ENCODE data around the gene RAP1GAP2.

Gene RAP1GAP2

DNA sequence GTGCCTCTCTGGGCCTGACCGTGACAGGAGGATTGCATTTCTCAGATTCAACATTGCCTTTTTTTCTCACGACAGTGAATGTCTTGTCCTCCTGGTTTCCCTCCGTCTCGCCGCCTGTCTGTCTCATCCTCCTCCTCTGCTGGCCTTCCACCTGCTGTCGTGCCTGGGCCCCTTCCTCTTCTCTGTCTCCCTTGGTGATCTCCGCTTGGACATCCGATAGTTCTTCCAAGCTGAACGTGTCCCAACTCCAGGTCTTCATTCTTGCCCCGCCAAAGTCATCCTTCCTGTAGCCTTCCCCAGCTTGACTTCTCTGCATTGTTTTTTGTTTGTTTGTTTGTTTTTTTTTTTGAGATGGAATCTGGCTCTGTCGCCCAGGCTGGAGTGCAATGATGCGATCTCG is 79.4 kb downstream of the RAP1GAP2 start:
- Histone ChIP-seq H3K36me3 (ENCODE audit: insufficient read depth, low read length) (no peaks in the 10 kb centered on the region), H3K4me3 (ENCODE audit: low read depth, low read length, poor library complexity, severe bottlenecking) (no peak overlapping the region), H3K27me3 (ENCODE audit: insufficient read depth, low read length) (peaks cover 5% of the 10 kb centered on the region; the same call in 1 of the 2 replicates), H2AFZ (ENCODE audit: low read length) (no peak overlapping the region), H3K79me2 (ENCODE audit: insufficient read depth, low read length) (no peaks in the 10 kb centered on the region), H3K9ac (ENCODE audit: low read length) (no peak overlapping the region), H3K27ac (ENCODE audit: low read depth, low read length, poor library complexity, severe bottlenecking) (no peak overlapping the region), H3K9me2 (ENCODE audit: low read depth, low read length) (no peaks in the 10 kb centered on the region), H3F3A (ENCODE audit: insufficient read depth, low read length) (no peaks in the 10 kb centered on the region), H4K20me1 (ENCODE audit: insufficient read depth, low read length) (no peaks in the 10 kb centered on the region), H3K4me2 (ENCODE audit: low read length) (no peak overlapping the region), H3K4me1 (ENCODE audit: insufficient read depth, low read length, severe bottlenecking) (no peaks in the 10 kb centered on the region), H3K9me3 (ENCODE audit: low read length) (no peaks in the 10 kb centered on the region)
- TF ChIP-seq EZH2 (IDR thresholded peaks at IDR 0.05; ENCODE audit: borderline replicate concordance, low read length): no peak
- TF ChIP-seq, protein P1, sequence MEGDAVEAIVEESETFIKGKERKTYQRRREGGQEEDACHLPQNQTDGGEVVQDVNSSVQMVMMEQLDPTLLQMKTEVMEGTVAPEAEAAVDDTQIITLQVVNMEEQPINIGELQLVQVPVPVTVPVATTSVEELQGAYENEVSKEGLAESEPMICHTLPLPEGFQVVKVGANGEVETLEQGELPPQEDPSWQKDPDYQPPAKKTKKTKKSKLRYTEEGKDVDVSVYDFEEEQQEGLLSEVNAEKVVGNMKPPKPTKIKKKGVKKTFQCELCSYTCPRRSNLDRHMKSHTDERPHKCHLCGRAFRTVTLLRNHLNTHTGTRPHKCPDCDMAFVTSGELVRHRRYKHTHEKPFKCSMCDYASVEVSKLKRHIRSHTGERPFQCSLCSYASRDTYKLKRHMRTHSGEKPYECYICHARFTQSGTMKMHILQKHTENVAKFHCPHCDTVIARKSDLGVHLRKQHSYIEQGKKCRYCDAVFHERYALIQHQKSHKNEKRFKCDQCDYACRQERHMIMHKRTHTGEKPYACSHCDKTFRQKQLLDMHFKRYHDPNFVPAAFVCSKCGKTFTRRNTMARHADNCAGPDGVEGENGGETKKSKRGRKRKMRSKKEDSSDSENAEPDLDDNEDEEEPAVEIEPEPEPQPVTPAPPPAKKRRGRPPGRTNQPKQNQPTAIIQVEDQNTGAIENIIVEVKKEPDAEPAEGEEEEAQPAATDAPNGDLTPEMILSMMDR (IDR thresholded peaks at IDR 0.05; ENCODE audit: low read length): no peak

DNA sequence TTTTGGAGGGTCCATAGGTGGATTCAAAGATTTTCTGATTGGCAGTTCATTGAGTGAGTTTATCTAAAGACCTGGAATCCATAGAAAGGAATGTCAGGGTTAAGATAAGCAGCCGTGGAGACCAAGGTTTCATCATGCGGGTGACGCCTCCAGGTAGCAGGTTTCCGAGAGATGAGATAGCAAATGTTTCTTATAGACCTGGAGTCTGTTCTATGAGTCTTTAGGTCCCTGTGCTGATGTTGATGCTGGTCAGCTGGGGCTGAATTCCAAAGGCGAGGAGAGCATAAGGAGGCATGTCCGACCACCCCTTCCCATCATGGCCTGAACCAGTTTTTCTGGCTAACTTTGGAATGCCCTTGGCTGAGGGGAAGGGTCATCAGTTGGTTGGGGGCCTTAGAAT is 80.2 kb downstream of the RAP1GAP2 start:
- no peak overlapping the region for H2AFZ ChIP-seq (ENCODE audit: low read length)
- H3K27me3 ChIP-seq (ENCODE audit: insufficient read depth, low read length): peaks cover 5% of the 10 kb centered on the region; the same call in 1 of the 2 replicates
- H3F3A ChIP-seq (ENCODE audit: insufficient read depth, low read length): no peaks in the 10 kb centered on the region
- H3K27ac ChIP-seq (ENCODE audit: low read depth, low read length, poor library complexity, severe bottlenecking): no peak overlapping the region
- H4K20me1 ChIP-seq (ENCODE audit: insufficient read depth, low read length): no peaks in the 10 kb centered on the region
- H3K4me1 ChIP-seq (ENCODE audit: insufficient read depth, low read length, severe bottlenecking): no peaks in the 10 kb centered on the region
- H3K4me2 ChIP-seq (ENCODE audit: low read length): no peak overlapping the region
- no peak overlapping the region for H3K9ac ChIP-seq (ENCODE audit: low read length)
- no peaks in the 10 kb centered on the region for H3K9me3 ChIP-seq (ENCODE audit: low read length)
- H3K79me2 ChIP-seq (ENCODE audit: insufficient read depth, low read length): no peaks in the 10 kb centered on the region
- no peak for TF ChIP-seq EZH2 (IDR thresholded peaks at IDR 0.05; ENCODE audit: borderline replicate concordance, low read length)
- TF ChIP-seq, protein P1 (IDR thresholded peaks at IDR 0.05; ENCODE audit: low read length): no peak
- no peak overlapping the region for H3K4me3 ChIP-seq (ENCODE audit: low read depth, low read length, poor library complexity, severe bottlenecking)
- H3K36me3 ChIP-seq (ENCODE audit: insufficient read depth, low read length): no peaks in the 10 kb centered on the region
- no peaks in the 10 kb centered on the region for H3K9me2 ChIP-seq (ENCODE audit: low read depth, low read length)

DNA sequence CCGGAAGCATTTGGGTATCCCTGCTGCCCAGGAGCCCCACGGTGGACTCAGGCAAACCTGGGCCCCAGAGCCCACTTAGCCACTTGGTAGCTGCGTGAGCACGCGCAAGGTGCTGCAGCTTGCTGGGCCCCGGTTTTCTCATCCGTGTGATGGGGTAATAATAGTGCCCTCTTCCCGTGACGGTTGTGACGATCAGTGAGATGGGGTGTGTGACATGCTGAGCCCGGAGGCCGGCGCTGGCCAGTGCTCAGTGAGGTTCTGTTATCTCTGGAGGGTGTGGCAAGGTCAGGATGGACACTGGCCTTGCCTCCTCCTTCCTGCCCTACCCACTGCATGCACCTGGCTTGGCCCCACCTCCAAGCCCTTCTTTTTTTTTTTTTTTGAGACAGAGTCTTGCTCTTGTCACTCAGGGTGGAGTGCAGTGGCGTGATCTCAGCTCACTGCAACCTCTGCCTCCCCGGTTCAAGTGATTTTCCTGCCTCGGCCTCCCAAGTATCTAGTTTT is 82.6 kb downstream of the RAP1GAP2 start:
- Histone ChIP-seq H3K9ac (ENCODE audit: low read length) (no peak overlapping the region), H3K79me2 (ENCODE audit: insufficient read depth, low read length) (no peaks in the 10 kb centered on the region), H3K27ac (ENCODE audit: low read depth, low read length, poor library complexity, severe bottlenecking) (no peak overlapping the region), H3K27me3 (ENCODE audit: insufficient read depth, low read length) (no peaks in the 10 kb centered on the region; the same call in 1 of the 2 replicates), H3K4me3 (ENCODE audit: low read depth, low read length, poor library complexity, severe bottlenecking) (no peak overlapping the region), H3K9me3 (ENCODE audit: low read length) (no peaks in the 10 kb centered on the region), H3F3A (ENCODE audit: insufficient read depth, low read length) (no peaks in the 10 kb centered on the region), H3K36me3 (ENCODE audit: insufficient read depth, low read length) (no peaks in the 10 kb centered on the region), H3K9me2 (ENCODE audit: low read depth, low read length) (no peaks in the 10 kb centered on the region), H4K20me1 (ENCODE audit: insufficient read depth, low read length) (no peaks in the 10 kb centered on the region), H3K4me2 (ENCODE audit: low read length) (no peak overlapping the region), H3K4me1 (ENCODE audit: insufficient read depth, low read length, severe bottlenecking) (no peaks in the 10 kb centered on the region), H2AFZ (ENCODE audit: low read length) (no peak overlapping the region)
- TF ChIP-seq, protein P1 (IDR thresholded peaks at IDR 0.05; ENCODE audit: low read length): no peak
- TF ChIP-seq EZH2 (IDR thresholded peaks at IDR 0.05; ENCODE audit: borderline replicate concordance, low read length): no peak

All from OCI-LY1 (cell line).